ENCODE data around the gene COL6A2.

- no peak for TF ChIP-seq RAD21 (IDR thresholded peaks at IDR 0.05; ENCODE audit: low read depth)
- no peak for TF ChIP-seq EP300 (IDR thresholded peaks at IDR 0.05; ENCODE audit: borderline replicate concordance)
- no peak for TF ChIP-seq YY1 (IDR thresholded peaks at IDR 0.05; ENCODE audit: low read depth)
- no peak for TF ChIP-seq EGR1 (IDR thresholded peaks at IDR 0.05)
- TF ChIP-seq MAX (IDR thresholded peaks at IDR 0.05): no peak
- TF ChIP-seq NFIC (IDR thresholded peaks at IDR 0.05): no peak
- no peak for TF ChIP-seq CEBPB (IDR thresholded peaks at IDR 0.05)
- no peak for TF ChIP-seq TEAD4 (IDR thresholded peaks at IDR 0.05)
- TF ChIP-seq TAF1 (IDR thresholded peaks at IDR 0.05; ENCODE audit: low read depth): no peak
- TF ChIP-seq TCF12 (IDR thresholded peaks at IDR 0.05; ENCODE audit: low read depth): no peak
- TF ChIP-seq REST (IDR thresholded peaks at IDR 0.05; ENCODE audit: low read depth): no peak
- no peak for TF ChIP-seq CREB1 (IDR thresholded peaks at IDR 0.05; ENCODE audit: low read depth)
- no peak for TF ChIP-seq USF1 (IDR thresholded peaks at IDR 0.05)
- TF ChIP-seq FOXM1 (IDR thresholded peaks at IDR 0.05; ENCODE audit: borderline replicate concordance, low read depth): no peak
Measured at GRCh38 chr21:46154155-46154954, 56.4 kb downstream of the COL6A2 start.

Measured in Ishikawa (cell line).